GM12878 (cell line): Measurements from ENCODE around the gene UFC1. TPM values are rescaled to one million over a fixed set of nuclear protein-coding genes. Genes with fewer than 3 reads are reported as not detected.

Experiments
- ATF7 ChIP-seq: fragments of 450-650 bp; IDR thresholded peaks from 2 replicates; pipeline ENCODE4 v1.6.1; 2016; ENCODE audit warnings: low read depth, mild to moderate bottlenecking
- BCLAF1 ChIP-seq: fragments of 450-650 bp; IDR thresholded peaks from 2 replicates; pipeline ENCODE4 v1.6.1; 2017; ENCODE audit warnings: antibody characterized with exemption, mild to moderate bottlenecking, moderate library complexity
- CHD4 ChIP-seq: fragments of 200-600 bp; sonication (generic); IDR thresholded peaks from 2 replicates; pipeline ENCODE4 v1.6.1; 2016; ENCODE audit warnings: mild to moderate bottlenecking
- CREB1 ChIP-seq: IDR thresholded peaks from 2 replicates; pipeline ENCODE4 v1.6.1; 2012; ENCODE audit warnings: low read depth, mild to moderate bottlenecking, inconsistent platforms
- E2F8 ChIP-seq: fragments of 450-650 bp; IDR thresholded peaks from 2 replicates; pipeline ENCODE4 v1.6.1; 2018; ENCODE audit warnings: mild to moderate bottlenecking, low read depth, moderate library complexity; ENCODE audit not compliant: partially characterized antibody
- FOS ChIP-seq: IDR thresholded peaks from 3 replicates; pipeline ENCODE4 v1.6.1; 2011; ENCODE audit warnings: borderline replicate concordance; ENCODE audit not compliant: insufficient read length; ENCODE audit errors: extremely low read depth
- JUNB ChIP-seq: IDR thresholded peaks from 2 replicates; pipeline ENCODE4 v1.6.1; 2016; ENCODE audit warnings: antibody characterized with exemption, mild to moderate bottlenecking
- KDM1A ChIP-seq: fragments of 200-600 bp; sonication (generic); IDR thresholded peaks from 2 replicates; pipeline ENCODE4 v1.6.1; 2016; ENCODE audit warnings: borderline replicate concordance
- MTA2 ChIP-seq: fragments of 450-650 bp; IDR thresholded peaks from 2 replicates; pipeline ENCODE4 v1.6.1; 2016; ENCODE audit warnings: low read depth, mild to moderate bottlenecking, moderate library complexity
- RBBP5 ChIP-seq: fragments of 200-600 bp; sonication (generic); conservative IDR thresholded peaks from 2 replicates; pipeline ENCODE4 v1.6.1; 2016
- RFX5 ChIP-seq: IDR thresholded peaks from 2 replicates; pipeline ENCODE4 v1.6.1; 2011; ENCODE audit warnings: low read depth, low read length, improper control_type of control experiment
- TCF3 ChIP-seq: IDR thresholded peaks from 2 replicates; pipeline ENCODE4 v1.6.1; 2012; ENCODE audit warnings: low read depth, mild to moderate bottlenecking, low read length, borderline replicate concordance; ENCODE audit not compliant: insufficient read depth
- TCF7 ChIP-seq: IDR thresholded peaks from 2 replicates; pipeline ENCODE4 v1.6.1; 2014; ENCODE audit warnings: antibody characterized with exemption, borderline replicate concordance
- ZNF687 ChIP-seq: fragments of 450-650 bp; IDR thresholded peaks from 2 replicates; pipeline ENCODE4 v1.6.1; 2017; ENCODE audit warnings: mild to moderate bottlenecking, moderate library complexity
- polyA plus RNA-seq, 11 experiments: library from polyadenylated mRNA; depleted of rRNA in 4 of 11; unstranded in 6 of 11; stranded (reverse) in 5 of 11; fragments of >200 nt; fragmentation: Nextera tagmentation in 4 of 11; fragmentation: Illumina TruSeq in 1 of 11; extraction: Ambion mirVana in 4 of 11; extraction: Trizol in 1 of 11; gene quantifications; 1 replicate in 1 of 11; 2 replicates in 10 of 11; pipeline versions ENCODE4 v1.2.1 to v1.2.3, GENCODE V29; 2011 to 2016; ENCODE audit warnings: inconsistent platforms in 2 of 11, missing spikeins in 2 of 11, low read depth in 1 of 11
- total RNA-seq, 4 experiments: library from RNA; depleted of rRNA in 3 of 4; stranded (reverse); fragments of >200 nt in 3 of 4; fragmentation: Illumina TruSeq in 1 of 4; extraction: Trizol in 1 of 4; gene quantifications; 2 replicates each; pipeline versions ENCODE4 v1.2.1 to v1.2.3, GENCODE V29; 2013 to 2021
- TF ChIP-seq, protein P1 (sequence below): fragments of 450-650 bp; IDR thresholded peaks from 2 replicates; pipeline ENCODE4 v1.6.1; 2016; ENCODE audit warnings: mild to moderate bottlenecking
- TF ChIP-seq, protein P2 (sequence below): fragments of 450-650 bp; IDR thresholded peaks from 2 replicates; pipeline ENCODE4 v1.6.1; 2018; ENCODE audit warnings: borderline replicate concordance, mild to moderate bottlenecking; ENCODE audit not compliant: partially characterized antibody

UFC1 gene
- total and polyA plus RNA-seq, 10 of the 15 experiments (the other 5 are each of a cell fraction or from before 2014, with no cell fraction given), result 95.9 to 239 (median 151) TPM

DNA sequence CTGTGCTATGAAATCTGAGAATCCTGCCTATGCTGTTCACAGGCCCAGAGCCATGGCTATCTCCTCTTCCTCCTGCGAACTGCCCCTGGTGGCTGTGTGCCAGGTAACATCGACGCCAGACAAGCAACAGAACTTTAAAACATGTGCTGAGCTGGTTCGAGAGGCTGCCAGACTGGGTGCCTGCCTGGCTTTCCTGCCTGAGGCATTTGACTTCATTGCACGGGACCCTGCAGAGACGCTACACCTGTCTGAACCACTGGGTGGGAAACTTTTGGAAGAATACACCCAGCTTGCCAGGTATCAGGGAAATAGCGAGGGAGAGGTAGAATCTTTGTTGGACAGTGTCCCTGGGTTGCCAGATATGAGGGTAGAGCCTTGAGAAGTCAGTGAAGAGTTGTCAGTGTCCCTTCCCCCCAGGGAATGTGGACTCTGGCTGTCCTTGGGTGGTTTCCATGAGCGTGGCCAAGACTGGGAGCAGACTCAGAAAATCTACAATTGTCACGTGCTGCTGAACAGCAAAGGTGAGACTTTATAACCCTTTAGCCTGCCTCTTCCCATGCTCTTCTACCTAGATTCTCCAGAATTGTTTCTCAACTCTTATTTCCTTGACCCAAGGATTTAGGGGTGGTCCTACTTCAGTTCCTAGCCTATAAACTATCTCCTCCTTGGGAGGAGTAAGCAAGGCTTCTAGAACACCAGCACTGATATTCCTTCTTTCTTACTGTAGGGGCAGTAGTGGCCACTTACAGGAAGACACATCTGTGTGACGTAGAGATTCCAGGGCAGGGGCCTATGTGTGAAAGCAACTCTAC, 34.5 kb upstream of the UFC1 start (continued):
- TF ChIP-seq ZNF687, result peak; percentile 91
- peak; percentile 86 for TF ChIP-seq CREB1
- no peak for TF ChIP-seq BCLAF1
- no peak for TF ChIP-seq E2F8
- TF ChIP-seq RBBP5, result no peak
- no peak for TF ChIP-seq TCF3
- TF ChIP-seq, protein P1, sequence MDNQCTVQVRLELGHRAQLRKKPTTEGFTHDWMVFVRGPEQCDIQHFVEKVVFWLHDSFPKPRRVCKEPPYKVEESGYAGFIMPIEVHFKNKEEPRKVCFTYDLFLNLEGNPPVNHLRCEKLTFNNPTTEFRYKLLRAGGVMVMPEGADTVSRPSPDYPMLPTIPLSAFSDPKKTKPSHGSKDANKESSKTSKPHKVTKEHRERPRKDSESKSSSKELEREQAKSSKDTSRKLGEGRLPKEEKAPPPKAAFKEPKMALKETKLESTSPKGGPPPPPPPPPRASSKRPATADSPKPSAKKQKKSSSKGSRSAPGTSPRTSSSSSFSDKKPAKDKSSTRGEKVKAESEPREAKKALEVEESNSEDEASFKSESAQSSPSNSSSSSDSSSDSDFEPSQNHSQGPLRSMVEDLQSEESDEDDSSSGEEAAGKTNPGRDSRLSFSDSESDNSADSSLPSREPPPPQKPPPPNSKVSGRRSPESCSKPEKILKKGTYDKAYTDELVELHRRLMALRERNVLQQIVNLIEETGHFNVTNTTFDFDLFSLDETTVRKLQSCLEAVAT, result no peak
- peak; percentile 57 for TF ChIP-seq ATF7
- no peak for TF ChIP-seq JUNB
- TF ChIP-seq TCF7, result no peak
- no peak for TF ChIP-seq MTA2
- TF ChIP-seq KDM1A, result no peak
- TF ChIP-seq, protein P2, sequence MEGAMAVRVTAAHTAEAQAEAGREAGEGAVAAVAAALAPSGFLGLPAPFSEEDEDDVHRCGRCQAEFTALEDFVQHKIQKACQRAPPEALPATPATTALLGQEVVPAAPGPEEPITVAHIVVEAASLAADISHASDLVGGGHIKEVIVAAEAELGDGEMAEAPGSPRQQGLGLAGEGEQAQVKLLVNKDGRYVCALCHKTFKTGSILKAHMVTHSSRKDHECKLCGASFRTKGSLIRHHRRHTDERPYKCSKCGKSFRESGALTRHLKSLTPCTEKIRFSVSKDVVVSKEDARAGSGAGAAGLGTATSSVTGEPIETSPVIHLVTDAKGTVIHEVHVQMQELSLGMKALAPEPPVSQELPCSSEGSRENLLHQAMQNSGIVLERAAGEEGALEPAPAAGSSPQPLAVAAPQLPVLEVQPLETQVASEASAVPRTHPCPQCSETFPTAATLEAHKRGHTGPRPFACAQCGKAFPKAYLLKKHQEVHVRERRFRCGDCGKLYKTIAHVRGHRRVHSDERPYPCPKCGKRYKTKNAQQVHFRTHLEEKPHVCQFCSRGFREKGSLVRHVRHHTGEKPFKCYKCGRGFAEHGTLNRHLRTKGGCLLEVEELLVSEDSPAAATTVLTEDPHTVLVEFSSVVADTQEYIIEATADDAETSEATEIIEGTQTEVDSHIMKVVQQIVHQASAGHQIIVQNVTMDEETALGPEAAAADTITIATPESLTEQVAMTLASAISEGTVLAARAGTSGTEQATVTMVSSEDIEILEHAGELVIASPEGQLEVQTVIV, result no peak
- TF ChIP-seq FOS, result no peak
- TF ChIP-seq CHD4, result no peak
- no peak for TF ChIP-seq RFX5
